CD4-positive, alpha-beta T cell (primary cell): ENCODE measurements around the gene ZBTB4. TPM values are rescaled to one million over a fixed set of nuclear protein-coding genes. Genes with fewer than 3 reads are reported as not detected.

ENCODE experiments used
- ATAC-seq: fragments of 200-7000 bp; cut with Tn5 transposase; one replicate; pipeline ENCODE4 v1.10.0; 2022; ENCODE audit warnings: mild to moderate bottlenecking; ENCODE audit not compliant: poor library complexity
- CTCF ChIA-PET: fragments of 350-600 bp; sonication (Branson Sonifier 250); formaldehyde crosslinking; loops from one replicate; lab custom pipeline; 2021; ENCODE audit warnings: antibody characterized with exemption, inconsistent platforms; lab: Charles Lee
- POLR2A ChIA-PET: fragments of 350-600 bp; sonication (Branson Sonifier 250); formaldehyde crosslinking; loops from one replicate; lab custom pipeline; 2021; ENCODE audit warnings: antibody characterized with exemption, inconsistent platforms; lab: Charles Lee
- DNase-seq, 14 experiments: peaks; one replicate each; pipeline ENCODE4 v3.0.0-alpha.2; 2013 to 2020; ENCODE audit warnings: mixed read lengths in 2 of 14
- H3K27ac ChIP-seq, 2 donors: one replicate each; pipeline versions ENCODE4 v1.5.1 to v1.7.0; 2013; ENCODE audit warnings: low read length in 2 of 2, low read depth in 1 of 2, mild to moderate bottlenecking in 1 of 2
- H3K27me3 ChIP-seq, 2 experiments: 1 replicate in 1 of 2; 2 replicates in 1 of 2; pipeline versions ENCODE4 v1.6.1 to v1.7.0; 2013; ENCODE audit warnings: low read length in 2 of 2, control low read depth in 1 of 2, mild to moderate bottlenecking in 1 of 2, moderate library complexity in 1 of 2; ENCODE audit not compliant: insufficient read depth in 2 of 2, control insufficient read depth in 1 of 2
- H3K36me3 ChIP-seq: one replicate; pipeline ENCODE4 v1.6.1; 2013; ENCODE audit warnings: low read length, control low read depth; ENCODE audit not compliant: insufficient read depth
- H3K4me1 ChIP-seq: one replicate; pipeline ENCODE4 v1.6.1; 2013; ENCODE audit warnings: low read length, control low read depth; ENCODE audit not compliant: insufficient read depth
- H3K4me3 ChIP-seq: one replicate; pipeline ENCODE4 v1.5.1; 2013; ENCODE audit warnings: mild to moderate bottlenecking, low read length, moderate library complexity
- H3K9me3 ChIP-seq, 2 experiments: 1 replicate in 1 of 2; 2 replicates in 1 of 2; pipeline versions ENCODE4 v1.6.1 to v1.7.0; 2013; ENCODE audit warnings: low read length in 2 of 2, mild to moderate bottlenecking in 2 of 2, control low read depth in 1 of 2, moderate library complexity in 1 of 2; ENCODE audit not compliant: control insufficient read depth in 1 of 2, insufficient read depth in 1 of 2
- H3K27ac Mint-ChIP-seq: one replicate; pipeline ENCODE4 v1.8.0; 2020; ENCODE audit warnings: mixed read lengths
- H3K27me3 Mint-ChIP-seq: one replicate; pipeline ENCODE4 v1.8.0; 2021; ENCODE audit warnings: mixed read lengths
- H3K36me3 Mint-ChIP-seq: one replicate; pipeline ENCODE4 v1.8.0; 2021; ENCODE audit warnings: low read depth, mixed read lengths
- H3K4me1 Mint-ChIP-seq: one replicate; pipeline ENCODE4 v1.8.0; 2021; ENCODE audit warnings: low read depth, mixed read lengths
- H3K4me3 Mint-ChIP-seq: one replicate; pipeline ENCODE4 v1.8.0; 2020; ENCODE audit warnings: mild to moderate bottlenecking, mixed read lengths
- H3K9me3 Mint-ChIP-seq: one replicate; pipeline ENCODE4 v1.8.0; 2020; ENCODE audit warnings: mixed read lengths
- intact Hi-C, 2 experiments: fragments of 100-400 bp; cut with DNase I in 1 of 2; cut with micrococcal nuclease in 1 of 2; formaldehyde crosslinking; loops; one replicate each; pipeline versions ENCODE4 v1.15.1 to v1.9.0; 2023 to 2025; cut with DNase I, micrococcal nuclease
- total RNA-seq, 174 experiments: library from RNA in 2 of 174; stranded (reverse) in 2 of 174; gene quantifications; one replicate each; pipeline ENCODE4 v1.2.3 and lab custom pipeline; 2021 to 2026
- TF ChIP-seq, protein P1 (sequence below): fragments of 200-600 bp; IDR thresholded peaks from one replicate; pipeline ENCODE4 v1.8.0; 2022; ENCODE audit warnings: antibody characterized with exemption, mild to moderate bottlenecking

The ZBTB4 gene
- total RNA-seq, 2 experiments from 2014 or later, result 55.1 to 55.6 TPM

DNA sequence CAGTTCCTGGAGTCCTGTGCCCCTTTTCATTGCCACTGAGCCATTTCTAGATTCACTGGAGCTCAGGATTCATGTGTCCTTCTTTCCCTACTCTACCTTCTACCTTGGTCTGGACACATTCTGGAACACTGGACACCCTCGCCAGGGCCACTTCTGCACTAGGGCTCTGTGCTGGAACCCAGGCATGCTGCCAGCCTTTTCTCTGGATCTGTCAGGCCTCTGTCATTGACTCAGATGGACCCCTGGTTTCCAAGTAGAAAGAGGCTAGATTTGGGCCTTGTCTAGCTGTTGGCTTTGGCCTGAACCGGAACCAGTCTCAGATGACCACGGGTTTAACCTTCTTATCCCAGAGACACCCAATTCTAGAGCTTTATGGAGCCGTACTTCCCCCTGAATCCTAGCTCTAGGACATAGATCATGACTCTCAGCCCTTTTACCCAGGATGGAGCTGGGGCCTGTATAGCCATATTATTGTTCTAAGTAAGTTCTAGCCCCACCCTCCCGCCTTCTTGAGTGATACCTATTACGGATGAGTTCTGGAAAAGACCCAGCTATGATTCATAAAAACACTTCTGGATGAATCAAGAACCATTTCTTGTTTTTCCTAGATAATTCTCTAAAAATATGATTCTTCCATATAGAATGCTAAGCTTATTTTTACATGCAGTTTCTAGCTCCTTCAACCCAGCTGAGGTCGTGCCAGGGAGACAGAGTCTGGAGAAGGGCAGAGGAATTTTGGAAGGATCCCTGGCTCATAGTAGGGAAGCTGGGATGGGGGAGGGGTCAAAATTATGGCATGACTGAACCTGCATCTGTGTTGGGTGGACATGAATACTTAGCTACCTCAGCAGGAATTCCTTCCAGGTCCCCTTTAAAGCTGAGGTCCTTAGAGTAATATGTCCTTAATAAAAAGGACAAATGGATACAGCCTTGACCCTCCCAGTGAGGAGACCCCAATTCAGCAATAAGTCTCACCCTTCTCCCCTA lies 35.6 kb downstream of the ZBTB4 start:
- Histone ChIP-seq H3K27ac (no peak overlapping the region), H3K4me1 (peaks cover 48% of the 10 kb centered on the region), H3K27me3 (peaks cover 74 to 85% of the 10 kb centered on the region in 2 experiments), H3K9me3 (peaks cover 0 to 31% of the 10 kb centered on the region in 2 experiments), H3K36me3 (no peaks in the 10 kb centered on the region), H3K4me3 (no peak overlapping the region)
- no peak for DNase-seq
- ChIA-PET CTCF (interaction anchor here (1.3 kb wide), 1 partner anchor 88 kb away, joined by 4 read pairs; no protein-coding TSS in a partner anchor), POLR2A (interaction anchor here (0.8 to 4.0 kb wide), 9 partner anchors 9 to 117 kb away, joined by 3 to 25 read pairs (median 6); partner anchors contain the start of genes POLR2A, SLC35G6, TMEM102 and TMEM256)
- TF ChIP-seq, protein P1, sequence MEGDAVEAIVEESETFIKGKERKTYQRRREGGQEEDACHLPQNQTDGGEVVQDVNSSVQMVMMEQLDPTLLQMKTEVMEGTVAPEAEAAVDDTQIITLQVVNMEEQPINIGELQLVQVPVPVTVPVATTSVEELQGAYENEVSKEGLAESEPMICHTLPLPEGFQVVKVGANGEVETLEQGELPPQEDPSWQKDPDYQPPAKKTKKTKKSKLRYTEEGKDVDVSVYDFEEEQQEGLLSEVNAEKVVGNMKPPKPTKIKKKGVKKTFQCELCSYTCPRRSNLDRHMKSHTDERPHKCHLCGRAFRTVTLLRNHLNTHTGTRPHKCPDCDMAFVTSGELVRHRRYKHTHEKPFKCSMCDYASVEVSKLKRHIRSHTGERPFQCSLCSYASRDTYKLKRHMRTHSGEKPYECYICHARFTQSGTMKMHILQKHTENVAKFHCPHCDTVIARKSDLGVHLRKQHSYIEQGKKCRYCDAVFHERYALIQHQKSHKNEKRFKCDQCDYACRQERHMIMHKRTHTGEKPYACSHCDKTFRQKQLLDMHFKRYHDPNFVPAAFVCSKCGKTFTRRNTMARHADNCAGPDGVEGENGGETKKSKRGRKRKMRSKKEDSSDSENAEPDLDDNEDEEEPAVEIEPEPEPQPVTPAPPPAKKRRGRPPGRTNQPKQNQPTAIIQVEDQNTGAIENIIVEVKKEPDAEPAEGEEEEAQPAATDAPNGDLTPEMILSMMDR, result no peak
- no peak for ATAC-seq
- Mint-ChIP-seq H3K9me3 (no peaks in the 10 kb centered on the region), H3K4me1 (peaks cover 37% of the 10 kb centered on the region), H3K27me3 (peaks cover 79% of the 10 kb centered on the region), H3K27ac (no peak overlapping the region), H3K4me3 (peak overlapping the region; percentile 7), H3K36me3 (no peaks in the 10 kb centered on the region)
- intact Hi-C loops, result no loop called here

DNA sequence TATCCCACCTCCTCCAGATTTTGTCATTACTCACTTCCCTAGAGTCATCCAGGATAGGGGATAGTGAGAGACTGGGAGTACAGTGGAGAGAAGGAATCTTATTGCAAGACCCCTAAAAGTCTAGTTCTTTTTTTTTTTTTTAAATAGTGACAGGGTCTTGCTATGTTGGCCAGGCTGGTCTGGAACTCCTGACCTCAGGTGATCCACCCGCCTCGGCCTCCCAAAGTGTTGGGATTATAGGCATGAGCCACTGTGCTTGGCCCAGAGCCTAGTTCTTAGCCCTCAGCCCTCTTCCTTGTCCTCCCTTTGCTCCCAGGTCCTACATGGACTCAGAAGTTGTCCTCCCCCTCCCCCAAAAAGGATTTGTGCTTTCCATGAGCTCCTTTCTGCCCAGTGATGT lies 37.3 kb downstream of the ZBTB4 start:
- Histone ChIP-seq H3K36me3 (no peaks in the 10 kb centered on the region), H3K9me3 (peaks cover 0 to 31% of the 10 kb centered on the region in 2 experiments), H3K4me1 (peaks cover 65% of the 10 kb centered on the region), H3K27me3 (peaks cover 78 to 85% of the 10 kb centered on the region in 2 experiments), H3K4me3 (no peak overlapping the region), H3K27ac (no peak overlapping the region)
- intact Hi-C loops, result no loop called here
- no peaks in the 10 kb centered on the region for H3K9me3 Mint-ChIP-seq
- ChIA-PET POLR2A (interaction anchor here (0.6 to 9.0 kb wide), 5 partner anchors 14 to 81 kb away, joined by 3 to 156 read pairs (median 5); partner anchors contain the start of genes POLR2A, SLC35G6 and ZBTB4), CTCF (no interaction called here)
- no peaks in the 10 kb centered on the region for H3K36me3 Mint-ChIP-seq
- TF ChIP-seq, protein P1, result no peak
- H3K4me1 Mint-ChIP-seq, result peaks cover 45% of the 10 kb centered on the region
- no peak for ATAC-seq
- H3K4me3 Mint-ChIP-seq, result peak overlapping the region; percentile 54
- H3K27ac Mint-ChIP-seq, result no peak overlapping the region
- peaks cover 75% of the 10 kb centered on the region for H3K27me3 Mint-ChIP-seq
- DNase-seq, result no peak

DNA sequence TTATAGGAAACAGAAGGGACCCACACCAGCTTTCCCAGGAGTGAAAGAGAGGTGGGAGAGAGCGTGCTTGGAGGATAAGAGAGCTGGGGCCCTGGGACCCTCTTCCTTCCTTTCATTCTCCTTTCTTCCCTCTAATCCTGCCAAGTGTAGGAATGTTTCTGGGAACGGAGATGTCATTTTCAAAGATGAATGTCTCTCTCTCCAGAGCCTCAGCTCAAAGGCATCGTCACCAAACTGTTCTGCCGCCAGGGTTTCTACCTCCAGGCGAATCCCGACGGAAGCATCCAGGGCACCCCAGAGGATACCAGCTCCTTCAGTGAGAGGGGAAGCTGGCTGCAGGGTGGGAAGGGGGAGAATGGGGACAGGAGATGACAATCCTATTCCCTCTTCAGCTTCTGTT lies 38.2 kb downstream of the ZBTB4 start:
- Mint-ChIP-seq H3K27me3 (peaks cover 72% of the 10 kb centered on the region), H3K4me3 (no peak overlapping the region), H3K27ac (no peak overlapping the region)

More for the DNA sequence above, 38.2 kb downstream of the ZBTB4 start:
- TF ChIP-seq, protein P1, result no peak
- H3K4me1 ChIP-seq, result peaks cover 65% of the 10 kb centered on the region
- peaks cover 70 to 77% of the 10 kb centered on the region in 2 experiments for H3K27me3 ChIP-seq
- no peak overlapping the region for H3K4me3 ChIP-seq
- ChIA-PET POLR2A (interaction anchor here (0.9 to 9.0 kb wide), 8 partner anchors 15 to 245 kb away, joined by 3 to 156 read pairs (median 8); partner anchors contain the start of genes ACAP1, POLR2A, SLC35G6 and SOX15), CTCF (interaction anchor here (1.4 kb wide), 1 partner anchor 395 kb away, joined by 3 read pairs; no protein-coding TSS in a partner anchor)
- intact Hi-C loops, result no loop called here
- no peaks in the 10 kb centered on the region for H3K36me3 ChIP-seq
- H3K27ac ChIP-seq, result no peak overlapping the region
- Mint-ChIP-seq H3K4me1 (peaks cover 51% of the 10 kb centered on the region), H3K36me3 (no peaks in the 10 kb centered on the region), H3K9me3 (no peaks in the 10 kb centered on the region)
- peaks cover 0 to 23% of the 10 kb centered on the region in 2 experiments for H3K9me3 ChIP-seq
- DNase-seq (no peak), ATAC-seq (no peak)
